ENCODE results near the gene CHRNA9.

CHRNA9 gene

GRCh38 chr4:40347472-40347871 is 12.3 kb downstream of the CHRNA9 start:
- DNase-seq, result no peak

- no peak for DNase-seq
Measured at GRCh38 chr4:40348000-40348399, 12.9 kb downstream of the CHRNA9 start.

DNA sequence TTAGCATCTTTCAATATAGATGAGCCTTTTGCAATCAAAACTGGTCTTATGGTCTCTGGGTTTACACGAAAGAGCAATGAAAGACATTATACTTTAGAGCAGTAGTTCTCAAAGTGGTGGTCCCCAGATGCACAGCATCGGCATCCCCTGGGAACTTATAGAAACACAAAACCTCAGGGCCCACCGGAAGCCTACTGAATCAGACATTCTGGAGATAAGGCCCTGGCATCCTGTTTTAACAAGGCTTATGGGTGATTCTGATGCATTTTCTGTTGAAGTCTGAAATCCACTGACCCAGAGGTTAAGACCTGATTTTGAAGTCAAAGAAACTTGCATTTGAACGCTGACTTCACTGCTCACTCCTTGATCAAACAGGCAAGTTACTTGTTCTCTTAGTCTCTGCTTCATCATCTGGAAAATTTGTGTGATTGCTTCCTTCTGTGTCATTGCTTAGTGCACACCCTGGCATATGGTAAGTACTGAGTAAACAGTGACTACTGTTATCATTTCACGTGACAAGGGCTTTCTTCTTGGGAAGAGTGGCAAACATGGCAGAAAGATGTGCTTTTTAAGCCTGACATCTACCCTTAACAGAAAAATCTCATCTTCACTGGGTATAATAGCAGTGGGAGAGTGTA is 14.5 kb downstream of the CHRNA9 start:
- no peak for DNase-seq

- DNase-seq, result no peak
Measured at GRCh38 chr4:40350627-40351227, 15.6 kb downstream of the CHRNA9 start.

DNA sequence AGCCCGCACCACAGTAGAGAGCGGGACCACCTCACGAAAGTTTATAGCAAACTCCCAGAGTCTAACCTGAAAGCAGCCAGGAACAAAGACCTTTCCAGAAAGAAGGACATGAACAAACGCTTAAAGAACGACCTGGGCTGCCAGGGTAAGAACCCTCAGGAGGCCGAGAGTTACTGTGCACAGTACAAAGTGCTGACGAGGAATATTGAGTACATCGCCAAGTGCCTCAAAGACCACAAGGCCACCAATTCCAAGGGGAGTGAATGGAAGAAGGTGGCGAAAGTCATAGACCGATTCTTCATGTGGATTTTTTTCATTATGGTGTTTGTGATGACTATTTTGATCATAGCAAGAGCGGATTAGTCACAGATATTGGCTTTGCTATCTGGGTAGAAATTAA is 19.0 kb downstream of the CHRNA9 start:
- no peak for DNase-seq

- DNase-seq, result no peak
Measured at GRCh38 chr4:40355131-40355530, 20.0 kb downstream of the CHRNA9 start.

GRCh38 chr4:40357738-40358137 is 22.6 kb downstream of the CHRNA9 start:
- DNase-seq, result no peak

- DNase-seq, result no peak
Measured at GRCh38 chr4:40361338-40361737, 26.2 kb downstream of the CHRNA9 start.

GRCh38 chr4:40363382-40363920 is 28.3 kb downstream of the CHRNA9 start:
- DNase-seq, result no peak

DNA sequence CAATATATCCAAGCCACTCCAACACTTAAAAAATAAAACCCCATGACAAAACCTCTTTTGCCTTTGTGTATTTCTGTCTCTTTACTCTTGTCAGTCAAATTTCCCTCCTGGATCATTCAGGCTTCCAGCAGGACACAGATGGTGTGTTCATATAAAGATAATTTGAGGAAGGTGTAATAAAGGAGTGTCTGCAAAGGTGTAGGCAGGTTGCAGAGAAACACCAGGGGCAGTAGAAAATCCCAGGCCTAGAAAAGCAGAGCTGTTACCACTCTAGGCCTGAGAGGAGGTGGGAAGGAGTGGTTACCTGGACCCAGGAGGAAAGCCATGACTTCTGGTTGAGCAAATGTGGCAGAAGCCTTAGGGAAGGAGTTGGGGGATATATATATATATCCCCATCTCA is 28.8 kb downstream of the CHRNA9 start:
- no peak for DNase-seq

GRCh38 chr4:40365766-40366165 is 30.6 kb downstream of the CHRNA9 start:
- DNase-seq, result no peak

DNA sequence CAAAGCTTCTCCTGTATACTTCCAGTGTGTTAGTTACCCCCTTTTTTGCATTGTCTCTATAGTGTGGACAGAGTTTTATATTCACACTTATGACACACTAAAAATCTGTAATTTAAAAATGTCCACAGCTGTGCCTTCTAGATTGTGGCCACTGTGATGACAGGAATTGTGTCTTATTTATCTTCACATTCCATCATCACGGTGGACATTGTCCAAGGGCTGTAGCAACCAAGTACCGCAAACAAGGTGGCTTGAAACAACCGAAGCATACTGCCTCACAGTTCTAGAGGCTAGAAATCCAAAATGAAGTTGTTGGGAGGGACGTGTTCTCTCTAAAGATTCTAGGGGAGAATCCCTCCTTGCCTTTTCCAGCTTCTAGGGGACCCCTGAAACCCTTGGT is 32.3 kb downstream of the CHRNA9 start:
- no peak for DNase-seq

DNA sequence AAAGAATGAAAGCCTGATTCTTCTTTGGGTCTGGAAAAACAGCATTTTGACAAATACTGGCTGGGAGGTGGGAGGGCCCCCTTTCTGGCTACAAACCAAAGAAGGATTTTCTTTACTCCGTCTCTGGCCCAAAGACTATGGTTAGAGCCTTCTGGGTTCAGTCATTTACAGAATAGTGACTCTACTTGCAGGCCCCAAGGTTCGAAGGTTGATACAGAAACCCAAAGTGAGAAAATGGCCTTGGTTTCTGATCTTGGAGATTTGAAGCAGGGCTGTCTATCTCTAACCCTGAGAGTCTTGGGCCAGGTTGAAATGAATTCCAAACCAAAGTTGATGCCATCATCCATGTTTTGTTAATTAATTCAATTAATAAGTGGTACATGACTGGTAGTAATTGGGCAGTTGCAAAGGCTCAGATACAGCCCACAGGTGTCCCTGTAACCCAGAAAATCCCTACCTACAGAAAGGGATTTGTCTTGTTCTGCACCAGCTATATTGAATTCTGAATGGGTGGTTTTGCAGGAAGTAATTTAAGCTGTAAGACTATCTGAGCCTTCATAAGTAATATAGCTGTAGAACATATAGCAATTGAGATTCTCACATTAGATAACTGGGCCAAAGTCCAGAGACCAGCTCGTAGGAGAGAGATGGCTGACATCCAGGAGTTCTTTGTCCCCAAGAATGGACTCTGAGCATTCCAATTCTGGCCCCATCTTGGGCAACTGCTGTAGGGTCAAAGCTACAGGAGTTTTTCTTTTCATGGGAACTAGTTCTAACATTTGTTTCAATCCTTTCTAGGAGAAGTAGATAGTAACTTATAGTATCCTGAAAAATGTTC is 34.5 kb downstream of the CHRNA9 start:
- DNase-seq, result no peak

- DNase-seq, result no peak
Measured at GRCh38 chr4:40372651-40373050, 37.5 kb downstream of the CHRNA9 start.

- no peak for DNase-seq
Measured at GRCh38 chr4:40373636-40374035, 38.5 kb downstream of the CHRNA9 start.

DNA sequence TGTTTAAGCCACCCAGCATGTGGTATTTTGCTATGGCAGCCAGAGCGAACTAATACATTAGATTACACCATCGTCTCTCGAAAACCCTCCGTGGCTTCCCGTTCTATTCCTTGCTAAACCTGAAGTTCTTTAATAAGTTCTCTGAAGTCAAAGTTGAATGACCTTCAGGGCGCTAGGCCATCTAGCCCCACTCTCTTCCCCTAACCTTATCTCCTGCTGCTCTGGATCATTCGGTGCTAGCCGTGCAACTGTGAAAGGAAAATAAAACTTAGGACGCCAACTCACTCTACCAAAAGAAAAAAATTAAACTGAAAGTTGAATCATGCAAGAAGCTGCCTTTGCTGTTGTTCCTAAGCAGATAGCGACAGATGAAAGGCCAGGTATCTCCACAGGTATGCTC is 40.0 kb downstream of the CHRNA9 start:
- no peak for DNase-seq

DNA sequence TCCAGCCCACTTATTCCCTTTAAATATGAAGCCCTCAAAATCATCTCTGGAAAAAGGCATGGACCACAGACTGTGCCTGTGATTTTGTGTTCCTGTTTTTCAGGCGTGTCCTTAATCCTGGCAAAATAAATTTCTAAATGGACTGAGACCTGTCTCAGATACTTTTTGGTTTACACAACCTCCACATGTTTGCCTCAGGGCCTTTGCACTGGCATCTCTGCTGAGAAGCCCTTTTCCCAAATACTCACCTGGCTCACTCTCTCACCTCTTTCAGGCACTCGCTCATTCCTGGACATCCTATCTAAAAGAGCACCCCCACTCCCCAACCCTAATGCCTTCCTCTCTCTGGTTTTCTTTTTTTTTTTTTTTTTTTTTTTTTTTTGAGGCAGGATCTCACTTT is 40.5 kb downstream of the CHRNA9 start:
- no peak for DNase-seq

- DNase-seq, result no peak
Measured at GRCh38 chr4:40377512-40378365, 42.6 kb downstream of the CHRNA9 start.

DNA sequence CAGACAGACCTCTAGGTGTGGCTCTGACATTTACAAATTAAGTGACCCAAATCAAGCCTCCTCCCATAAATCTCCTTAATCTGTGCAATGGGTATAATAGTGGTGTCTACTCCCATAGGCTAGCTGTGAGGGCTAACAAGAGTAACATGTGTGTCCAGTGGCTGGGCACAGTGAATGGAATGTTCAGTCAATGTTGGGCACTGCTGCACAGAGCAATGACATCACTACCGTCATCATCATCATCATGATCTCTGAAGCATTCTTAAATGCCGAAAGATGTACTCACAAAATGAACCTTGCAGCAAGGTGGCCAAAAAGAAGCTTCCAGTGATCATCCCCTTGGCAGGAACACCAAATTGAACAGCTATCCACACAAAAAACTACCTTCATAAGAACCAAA is 43.5 kb downstream of the CHRNA9 start:
- no peak for DNase-seq

DNA sequence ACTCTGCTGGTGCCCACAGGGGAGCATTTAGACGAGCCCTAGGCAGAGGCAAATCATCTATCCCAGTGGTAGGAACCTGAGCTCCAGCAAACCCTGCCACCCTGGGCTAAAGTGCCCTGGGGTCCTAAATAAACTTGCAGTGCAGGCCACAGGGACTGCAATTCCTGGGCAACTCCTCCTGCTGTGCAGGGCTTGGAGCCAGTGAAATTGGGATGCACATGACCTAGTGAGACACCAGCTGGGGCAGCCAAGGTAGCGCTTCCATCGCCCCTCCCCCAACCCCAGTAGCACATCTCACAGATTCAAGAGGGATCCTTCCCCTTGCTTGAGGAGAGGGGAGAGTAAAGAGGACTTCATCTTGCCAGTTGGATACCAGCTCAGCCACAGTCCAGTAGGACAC is 44.1 kb downstream of the CHRNA9 start:
- no peak for DNase-seq

DNA sequence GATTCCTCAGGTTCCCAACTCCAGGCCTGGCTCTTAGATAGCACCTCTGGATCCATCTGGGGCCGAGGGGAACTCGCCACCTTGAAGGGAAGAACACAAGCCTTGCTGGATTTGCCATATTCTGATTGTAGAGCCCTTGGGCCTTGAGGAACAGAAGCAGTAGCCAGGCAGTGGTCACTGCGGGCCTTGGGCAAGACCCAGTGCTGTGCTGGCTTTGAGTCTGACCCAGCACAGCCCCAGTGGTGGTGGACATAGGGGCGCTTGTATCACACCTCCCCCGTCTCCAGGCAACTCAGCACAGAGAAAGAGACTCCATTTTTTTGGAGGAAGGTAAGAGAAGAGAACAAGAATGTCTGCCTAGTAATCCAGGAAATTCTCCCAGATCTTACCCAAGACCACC is 45.5 kb downstream of the CHRNA9 start:
- DNase-seq, result no peak

- no peak for DNase-seq
Measured at GRCh38 chr4:40388239-40388638, 53.1 kb downstream of the CHRNA9 start.

DNA sequence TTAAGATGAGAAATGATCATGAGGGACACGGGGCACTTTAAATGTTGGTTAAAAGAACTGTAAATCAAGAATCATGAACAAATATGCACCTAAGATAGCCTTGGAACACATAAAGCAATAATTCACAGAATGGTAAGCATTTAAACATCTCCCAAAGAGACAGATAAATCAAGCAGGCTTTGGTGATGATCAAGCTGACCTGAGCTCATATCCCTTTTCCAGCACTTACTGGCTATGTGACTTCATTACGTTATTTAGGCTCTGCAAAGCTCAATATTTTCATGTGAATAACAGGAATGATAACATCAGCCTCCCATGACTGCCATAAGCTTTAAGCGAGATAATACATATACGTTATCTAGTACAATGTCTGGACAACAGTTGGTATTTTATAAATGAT is 54.9 kb downstream of the CHRNA9 start:
- DNase-seq, result no peak
